Activated CD8-positive, alpha-beta T cell treated with anti-CD3 and anti-CD28 coated beads for 36 hours (primary cell): ENCODE data around the gene SDSL. TPM values are rescaled to one million over a fixed set of nuclear protein-coding genes. Genes with fewer than 3 reads are reported as not detected.

Experiments used
- ATAC-seq: fragments of 200-7000 bp; cut with Tn5 transposase; one replicate; pipeline ENCODE4 v1.10.0; 2021; ENCODE audit warnings: mild to moderate bottlenecking, moderate library complexity
- CTCF ChIA-PET: fragments of 350-600 bp; sonication (Branson Sonifier 250); formaldehyde crosslinking; loops from one replicate; lab custom pipeline; 2021; ENCODE audit warnings: antibody characterized with exemption; lab: Charles Lee
- POLR2A ChIA-PET: fragments of 350-600 bp; sonication (Branson Sonifier 250); formaldehyde crosslinking; loops from one replicate; lab custom pipeline; 2021; ENCODE audit warnings: antibody characterized with exemption; lab: Charles Lee
- DNase-seq: peaks from one replicate; pipeline ENCODE4 v3.0.0-alpha.2; 2020
- H3K27ac Mint-ChIP-seq: one replicate; pipeline ENCODE4 v1.8.0; 2021; ENCODE audit warnings: mild to moderate bottlenecking, mixed read lengths
- H3K27me3 Mint-ChIP-seq: one replicate; pipeline ENCODE4 v1.8.0; 2021; ENCODE audit warnings: mixed read lengths
- H3K36me3 Mint-ChIP-seq: one replicate; pipeline ENCODE4 v1.8.0; 2021; ENCODE audit warnings: low read depth, mixed read lengths
- H3K4me1 Mint-ChIP-seq: one replicate; pipeline ENCODE4 v1.8.0; 2021; ENCODE audit warnings: low read depth, mixed read lengths
- H3K4me3 Mint-ChIP-seq: one replicate; pipeline ENCODE4 v1.8.0; 2021; ENCODE audit warnings: mild to moderate bottlenecking, moderate library complexity, mixed read lengths
- H3K9me3 Mint-ChIP-seq: one replicate; pipeline ENCODE4 v1.8.0; 2021; ENCODE audit warnings: mixed read lengths
- intact Hi-C: fragments of 100-400 bp; cut with micrococcal nuclease; formaldehyde crosslinking; loops from one replicate; pipeline ENCODE4 v1.10.0; 2022
- total RNA-seq, 2 experiments: library from RNA; stranded (reverse); gene quantifications; one replicate each; pipeline ENCODE4 v1.2.3, GENCODE V29; 2021
- TF ChIP-seq, protein P1 (sequence below): fragments of 200-600 bp; IDR thresholded peaks from one replicate; pipeline ENCODE4 v1.8.0; 2022; ENCODE audit warnings: antibody characterized with exemption, mild to moderate bottlenecking

The SDSL gene
- total RNA-seq, 2 experiments from 2014 or later, result not detected

DNA sequence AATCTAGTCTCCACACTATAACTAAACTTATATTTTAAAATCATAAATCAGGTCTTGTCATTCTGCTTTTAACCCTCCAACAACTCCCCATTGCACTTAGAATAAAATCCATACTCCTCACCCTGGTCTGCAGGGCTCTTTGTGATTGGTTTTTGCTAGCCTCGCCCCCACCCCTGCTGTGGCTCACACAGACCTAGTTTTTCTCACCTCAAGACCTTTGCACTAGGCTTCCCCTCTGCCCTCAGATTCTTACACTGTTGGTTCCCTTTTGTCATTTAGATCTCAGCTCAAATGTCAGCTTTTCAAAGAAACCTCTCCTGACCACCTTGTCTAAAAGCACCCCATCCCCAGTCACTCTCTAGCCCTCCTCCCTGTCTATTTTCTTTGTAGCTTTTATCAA lies 60.2 kb downstream of the SDSL start:
- H3K36me3 Mint-ChIP-seq, result peaks cover 2% of the 10 kb centered on the region
- peaks cover 2% of the 10 kb centered on the region for H3K9me3 Mint-ChIP-seq
- peaks cover 68% of the 10 kb centered on the region for H3K27me3 Mint-ChIP-seq
- no peak for DNase-seq
- H3K4me3 Mint-ChIP-seq, result no peak overlapping the region
- POLR2A ChIA-PET, result no interaction called here
- H3K27ac Mint-ChIP-seq, result no peak overlapping the region
- no peak for ATAC-seq
- intact Hi-C loops, result no loop called here
- CTCF ChIA-PET, result interaction anchor here (1.6 kb wide), 1 partner anchor 20 kb away, joined by 6 read pairs; no protein-coding TSS in a partner anchor
- H3K4me1 Mint-ChIP-seq, result peaks cover 5% of the 10 kb centered on the region
- TF ChIP-seq, protein P1, sequence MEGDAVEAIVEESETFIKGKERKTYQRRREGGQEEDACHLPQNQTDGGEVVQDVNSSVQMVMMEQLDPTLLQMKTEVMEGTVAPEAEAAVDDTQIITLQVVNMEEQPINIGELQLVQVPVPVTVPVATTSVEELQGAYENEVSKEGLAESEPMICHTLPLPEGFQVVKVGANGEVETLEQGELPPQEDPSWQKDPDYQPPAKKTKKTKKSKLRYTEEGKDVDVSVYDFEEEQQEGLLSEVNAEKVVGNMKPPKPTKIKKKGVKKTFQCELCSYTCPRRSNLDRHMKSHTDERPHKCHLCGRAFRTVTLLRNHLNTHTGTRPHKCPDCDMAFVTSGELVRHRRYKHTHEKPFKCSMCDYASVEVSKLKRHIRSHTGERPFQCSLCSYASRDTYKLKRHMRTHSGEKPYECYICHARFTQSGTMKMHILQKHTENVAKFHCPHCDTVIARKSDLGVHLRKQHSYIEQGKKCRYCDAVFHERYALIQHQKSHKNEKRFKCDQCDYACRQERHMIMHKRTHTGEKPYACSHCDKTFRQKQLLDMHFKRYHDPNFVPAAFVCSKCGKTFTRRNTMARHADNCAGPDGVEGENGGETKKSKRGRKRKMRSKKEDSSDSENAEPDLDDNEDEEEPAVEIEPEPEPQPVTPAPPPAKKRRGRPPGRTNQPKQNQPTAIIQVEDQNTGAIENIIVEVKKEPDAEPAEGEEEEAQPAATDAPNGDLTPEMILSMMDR, result no peak

DNA sequence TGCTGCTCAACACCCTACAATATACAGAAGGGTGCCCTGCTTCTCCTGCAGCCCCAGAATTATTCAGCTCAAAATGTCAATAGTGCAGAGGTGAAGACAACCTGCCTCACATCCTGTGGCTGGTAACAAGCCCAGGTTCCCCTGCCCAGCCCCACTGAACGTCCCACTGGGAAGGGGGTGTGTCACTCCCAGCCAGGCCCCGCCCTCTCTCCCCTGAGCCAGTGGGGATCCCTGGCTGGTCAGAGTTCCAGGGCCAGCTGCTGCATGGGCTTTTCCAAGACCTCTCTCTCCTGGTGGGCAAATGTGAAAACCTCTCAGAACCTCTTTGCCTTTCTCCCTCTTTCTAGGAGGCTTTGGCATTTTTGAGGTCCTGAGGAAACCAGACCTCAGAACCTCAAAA lies 63.1 kb downstream of the SDSL start:
- ChIA-PET CTCF (no interaction called here), POLR2A (no interaction called here)
- no peaks in the 10 kb centered on the region for H3K36me3 Mint-ChIP-seq
- TF ChIP-seq, protein P1, result no peak
- no peak overlapping the region for H3K4me3 Mint-ChIP-seq
- DNase-seq, result no peak
- H3K4me1 Mint-ChIP-seq, result no peaks in the 10 kb centered on the region
- peaks cover 48% of the 10 kb centered on the region for H3K27me3 Mint-ChIP-seq
- ATAC-seq, result no peak
- intact Hi-C loops, result no loop called here
- no peak overlapping the region for H3K27ac Mint-ChIP-seq
- H3K9me3 Mint-ChIP-seq, result no peaks in the 10 kb centered on the region

GRCh38 chr12:113486722-113487121 lies 64.5 kb downstream of the SDSL start:
- Mint-ChIP-seq H3K4me1 (no peaks in the 10 kb centered on the region), H3K36me3 (no peaks in the 10 kb centered on the region), H3K4me3 (no peak overlapping the region), H3K9me3 (no peaks in the 10 kb centered on the region), H3K27me3 (peaks cover 36% of the 10 kb centered on the region), H3K27ac (no peak overlapping the region)
- ChIA-PET CTCF (no interaction called here), POLR2A (no interaction called here)
- DNase-seq (no peak), ATAC-seq (no peak)
- TF ChIP-seq, protein P1, result no peak
- intact Hi-C loops, result no loop called here

Other genes with a start within 250 kb of the SDSL start
- 100 to 1,000 TPM; 112 to 133 TPM for gene DDX54, start 236.9 kb upstream of the SDSL start, total RNA-seq
- gene RITA1, start 236.7 kb upstream of the SDSL start, total RNA-seq, result 10 to 100 TPM; 18.5 to 19.1 TPM
- 10 to 100 TPM; 29.9 to 33.5 TPM for gene TPCN1, start 200.9 kb upstream of the SDSL start, total RNA-seq
- 10 to 100 TPM; 13.4 to 18.9 TPM for gene SLC8B1, start 87.3 kb upstream of the SDSL start, total RNA-seq
- gene PLBD2, start 63.8 kb upstream of the SDSL start, total RNA-seq, result 10 to 100 TPM; 13.5 to 13.9 TPM
- not detected for gene SDS, start 18.5 kb upstream of the SDSL start, total RNA-seq
- not detected for gene LHX5, start 49.5 kb downstream of the SDSL start, total RNA-seq